ENCODE measurements around the gene ARF3. TPM values are rescaled to one million over a fixed set of nuclear protein-coding genes. Genes with fewer than 3 reads are reported as not detected.

Gene ARF3
- total RNA-seq, 1 donor from 2014 or later, result 162 TPM

DNA sequence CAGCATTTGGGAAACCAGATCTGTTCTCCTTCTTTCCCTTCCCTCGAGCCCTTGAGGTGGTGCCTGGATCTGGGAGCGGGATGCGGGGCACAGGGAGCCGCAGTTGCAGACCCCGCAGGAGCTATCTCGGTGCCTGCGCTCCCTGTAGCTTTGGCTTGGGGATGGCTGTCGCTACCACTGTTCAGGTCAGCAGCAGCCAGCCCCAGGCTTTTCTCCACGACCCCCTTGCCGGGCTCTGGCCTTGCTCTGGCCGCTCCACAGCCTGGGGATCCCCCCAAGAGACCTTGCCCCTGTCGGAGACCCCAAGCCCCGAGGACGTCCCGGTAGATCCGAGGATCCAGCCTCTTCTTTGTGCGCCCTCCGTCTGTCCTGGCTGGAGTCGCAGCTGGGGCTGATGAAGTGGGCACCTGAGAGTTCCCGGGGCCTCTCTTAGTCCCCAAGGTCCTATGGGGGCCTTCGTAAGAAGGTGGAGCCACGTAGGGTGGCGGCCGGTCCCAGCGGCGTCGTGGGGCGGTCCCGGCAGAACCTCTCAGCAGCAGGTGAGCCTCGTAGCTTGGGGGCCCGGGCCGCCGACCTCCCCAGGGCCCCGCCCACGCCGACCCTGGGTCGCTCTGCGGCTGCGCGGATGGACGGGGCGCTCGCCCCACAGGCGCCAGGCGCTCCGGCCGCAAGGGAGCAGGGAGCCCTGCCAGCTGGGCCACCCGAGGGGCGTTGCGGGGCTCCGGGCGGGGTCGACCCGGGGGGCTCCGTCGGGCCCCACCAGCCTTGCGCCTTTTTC, 40.6 kb upstream of the ARF3 start:
- Mint-ChIP-seq H3K4me3 (ENCODE audit: unreplicated experiment) (peak overlapping the region; percentile 42), H3K27me3 (ENCODE audit: unreplicated experiment) (peaks cover 26% of the 10 kb centered on the region), H3K4me1 (ENCODE audit: low read depth, unreplicated experiment) (peaks cover 21% of the 10 kb centered on the region), H3K9me3 (ENCODE audit: unreplicated experiment) (peaks cover 15% of the 10 kb centered on the region), H3K27ac (ENCODE audit: unreplicated experiment) (no peak overlapping the region), H3K36me3 (ENCODE audit: unreplicated experiment) (peaks cover 6% of the 10 kb centered on the region)
- peak; percentile 50 for DNase-seq
- TF ChIP-seq, protein P1, sequence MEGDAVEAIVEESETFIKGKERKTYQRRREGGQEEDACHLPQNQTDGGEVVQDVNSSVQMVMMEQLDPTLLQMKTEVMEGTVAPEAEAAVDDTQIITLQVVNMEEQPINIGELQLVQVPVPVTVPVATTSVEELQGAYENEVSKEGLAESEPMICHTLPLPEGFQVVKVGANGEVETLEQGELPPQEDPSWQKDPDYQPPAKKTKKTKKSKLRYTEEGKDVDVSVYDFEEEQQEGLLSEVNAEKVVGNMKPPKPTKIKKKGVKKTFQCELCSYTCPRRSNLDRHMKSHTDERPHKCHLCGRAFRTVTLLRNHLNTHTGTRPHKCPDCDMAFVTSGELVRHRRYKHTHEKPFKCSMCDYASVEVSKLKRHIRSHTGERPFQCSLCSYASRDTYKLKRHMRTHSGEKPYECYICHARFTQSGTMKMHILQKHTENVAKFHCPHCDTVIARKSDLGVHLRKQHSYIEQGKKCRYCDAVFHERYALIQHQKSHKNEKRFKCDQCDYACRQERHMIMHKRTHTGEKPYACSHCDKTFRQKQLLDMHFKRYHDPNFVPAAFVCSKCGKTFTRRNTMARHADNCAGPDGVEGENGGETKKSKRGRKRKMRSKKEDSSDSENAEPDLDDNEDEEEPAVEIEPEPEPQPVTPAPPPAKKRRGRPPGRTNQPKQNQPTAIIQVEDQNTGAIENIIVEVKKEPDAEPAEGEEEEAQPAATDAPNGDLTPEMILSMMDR (IDR thresholded peaks at IDR 0.05; ENCODE audit: partially characterized antibody, unreplicated experiment), result no peak

- TF ChIP-seq, protein P1 (IDR thresholded peaks at IDR 0.05; ENCODE audit: partially characterized antibody, unreplicated experiment), result peak; percentile 66
- Mint-ChIP-seq H3K4me1 (ENCODE audit: low read depth, unreplicated experiment) (peaks cover 19% of the 10 kb centered on the region), H3K36me3 (ENCODE audit: unreplicated experiment) (peaks cover 6% of the 10 kb centered on the region), H3K4me3 (ENCODE audit: unreplicated experiment) (peak overlapping the region; percentile 42), H3K27ac (ENCODE audit: unreplicated experiment) (no peak overlapping the region), H3K27me3 (ENCODE audit: unreplicated experiment) (peaks cover 25% of the 10 kb centered on the region), H3K9me3 (ENCODE audit: unreplicated experiment) (peaks cover 16% of the 10 kb centered on the region)
- DNase-seq, result peak; percentile 93
Measured at GRCh38 chr12:48996794-48997718, 39.8 kb upstream of the ARF3 start.

GRCh38 chr12:48995086-48995879, 38.0 kb upstream of the ARF3 start:
- Mint-ChIP-seq H3K4me3 (ENCODE audit: unreplicated experiment) (peak overlapping the region; percentile 46), H3K4me1 (ENCODE audit: low read depth, unreplicated experiment) (peaks cover 11% of the 10 kb centered on the region), H3K9me3 (ENCODE audit: unreplicated experiment) (peaks cover 9% of the 10 kb centered on the region), H3K27me3 (ENCODE audit: unreplicated experiment) (peaks cover 14% of the 10 kb centered on the region), H3K36me3 (ENCODE audit: unreplicated experiment) (peaks cover 6% of the 10 kb centered on the region), H3K27ac (ENCODE audit: unreplicated experiment) (no peak overlapping the region)
- peak; percentile 91 for DNase-seq
- TF ChIP-seq, protein P1 (IDR thresholded peaks at IDR 0.05; ENCODE audit: partially characterized antibody, unreplicated experiment), result peak; percentile 80

GRCh38 chr12:48994224-48995085, 37.2 kb upstream of the ARF3 start:
- TF ChIP-seq, protein P1 (IDR thresholded peaks at IDR 0.05; ENCODE audit: partially characterized antibody, unreplicated experiment), result no peak
- no peak overlapping the region for H3K27ac Mint-ChIP-seq (ENCODE audit: unreplicated experiment)
- peaks cover 10% of the 10 kb centered on the region for H3K27me3 Mint-ChIP-seq (ENCODE audit: unreplicated experiment)
- H3K36me3 Mint-ChIP-seq (ENCODE audit: unreplicated experiment), result peaks cover 6% of the 10 kb centered on the region
- no peak for DNase-seq
- H3K4me1 Mint-ChIP-seq (ENCODE audit: low read depth, unreplicated experiment), result peaks cover 5% of the 10 kb centered on the region
- peaks cover 7% of the 10 kb centered on the region for H3K9me3 Mint-ChIP-seq (ENCODE audit: unreplicated experiment)
- no peak overlapping the region for H3K4me3 Mint-ChIP-seq (ENCODE audit: unreplicated experiment)
